ENCODE results near the gene RGS3. TPM values are rescaled to one million over a fixed set of nuclear protein-coding genes. Genes with fewer than 3 reads are reported as not detected.
A peak's percentile ranks its signal among the peaks of the same experiment; 100 is the strongest.

The RGS3 gene
- total and polyA plus RNA-seq, 10 donors: 17.5 to 122 (median 82.5) TPM

GRCh38 chr9:113609562-113610318, 146.2 kb downstream of the RGS3 start:
- H3K27me3 ChIP-seq (replicated peaks in 1 of 7): no peaks in the 10 kb centered on the region
- 61 to 75% (median 68%) methylated on average over 19 to 21 of the region's 21 CpGs for WGBS, 5 donors
- TF ChIP-seq, protein P1, sequence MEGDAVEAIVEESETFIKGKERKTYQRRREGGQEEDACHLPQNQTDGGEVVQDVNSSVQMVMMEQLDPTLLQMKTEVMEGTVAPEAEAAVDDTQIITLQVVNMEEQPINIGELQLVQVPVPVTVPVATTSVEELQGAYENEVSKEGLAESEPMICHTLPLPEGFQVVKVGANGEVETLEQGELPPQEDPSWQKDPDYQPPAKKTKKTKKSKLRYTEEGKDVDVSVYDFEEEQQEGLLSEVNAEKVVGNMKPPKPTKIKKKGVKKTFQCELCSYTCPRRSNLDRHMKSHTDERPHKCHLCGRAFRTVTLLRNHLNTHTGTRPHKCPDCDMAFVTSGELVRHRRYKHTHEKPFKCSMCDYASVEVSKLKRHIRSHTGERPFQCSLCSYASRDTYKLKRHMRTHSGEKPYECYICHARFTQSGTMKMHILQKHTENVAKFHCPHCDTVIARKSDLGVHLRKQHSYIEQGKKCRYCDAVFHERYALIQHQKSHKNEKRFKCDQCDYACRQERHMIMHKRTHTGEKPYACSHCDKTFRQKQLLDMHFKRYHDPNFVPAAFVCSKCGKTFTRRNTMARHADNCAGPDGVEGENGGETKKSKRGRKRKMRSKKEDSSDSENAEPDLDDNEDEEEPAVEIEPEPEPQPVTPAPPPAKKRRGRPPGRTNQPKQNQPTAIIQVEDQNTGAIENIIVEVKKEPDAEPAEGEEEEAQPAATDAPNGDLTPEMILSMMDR (IDR thresholded peaks at IDR 0.05 in 8 of 11, conservative IDR thresholded peaks at IDR 0.05 in 3 of 11): no peak
- TF ChIP-seq POLR2AphosphoS5 (IDR thresholded peaks at IDR 0.05): peak; percentile 58 to 85 (median 81)
- H3K9me3 ChIP-seq: no peaks in the 10 kb centered on the region
- intact Hi-C loops (cut with DNase I; ENCODE audit: low total_unique reads): no loop called here
- peaks cover 3 to 46% (median 26%) of the 10 kb centered on the region in 6 donors for H3K4me1 ChIP-seq
- peak; percentile 87 for DNase-seq
- H3K4me3 ChIP-seq: no peak overlapping the region
- no peaks in the 10 kb centered on the region for H3K36me3 ChIP-seq
- H3K27ac ChIP-seq: peak overlapping the region in 7 of 8 donors; percentile 24 to 77 (median 67)

- TF ChIP-seq, protein P1 (IDR thresholded peaks at IDR 0.05 in 8 of 11, conservative IDR thresholded peaks at IDR 0.05 in 3 of 11): no peak
- TF ChIP-seq POLR2A (IDR thresholded peaks at IDR 0.05) (no peak), POLR2AphosphoS5 (IDR thresholded peaks at IDR 0.05) (no peak)
- H3K9me3 ChIP-seq: no peaks in the 10 kb centered on the region
- peak overlapping the region in 1 of 8 donors; percentile 68 for H3K27ac ChIP-seq
- intact Hi-C loops (cut with DNase I; ENCODE audit: low total_unique reads): no loop called here
- H3K36me3 ChIP-seq: no peaks in the 10 kb centered on the region
- no peaks in the 10 kb centered on the region for H3K27me3 ChIP-seq (replicated peaks in 1 of 7)
- 73 to 95% (median 86%) methylated on average over 6 of the region's 6 CpGs for WGBS, 5 donors
- no peak overlapping the region for H3K4me3 ChIP-seq
- peak; percentile 47 for DNase-seq
- H3K4me1 ChIP-seq: peaks cover 11 to 64% (median 36%) of the 10 kb centered on the region in 6 donors
These were observed 148.1 kb downstream of the RGS3 start for GRCh38 chr9:113611461-113612215.

DNA sequence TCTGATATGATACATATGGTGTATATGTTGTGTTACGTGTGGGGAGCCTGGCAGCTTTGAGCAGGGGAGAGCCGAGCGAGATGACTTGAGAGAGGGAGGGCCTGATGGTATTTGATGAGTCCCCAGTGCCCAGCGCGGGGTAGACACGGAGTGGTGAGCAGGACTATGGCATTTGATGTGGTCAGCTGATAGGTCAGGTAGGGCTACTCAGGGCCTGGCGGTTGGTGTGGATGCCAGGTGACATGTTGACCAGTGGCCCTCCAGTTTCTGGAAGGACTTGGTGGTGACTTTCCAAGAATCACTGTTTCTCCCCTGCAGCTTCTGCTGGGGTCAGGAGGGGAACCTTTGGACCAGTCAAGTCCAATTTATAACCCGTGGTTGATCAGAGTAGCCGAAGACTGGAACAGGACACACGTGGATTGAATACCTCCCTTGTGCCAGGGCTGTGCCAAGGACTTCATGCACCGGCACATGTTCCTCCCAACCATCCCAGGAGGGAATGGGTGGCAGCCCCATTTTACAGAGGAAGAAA, 148.8 kb downstream of the RGS3 start:
- DNase-seq: peak; percentile 42
- no peaks in the 10 kb centered on the region for H3K36me3 ChIP-seq
- H3K27me3 ChIP-seq (replicated peaks in 1 of 7): no peaks in the 10 kb centered on the region
- H3K4me1 ChIP-seq: peaks cover 11 to 71% (median 41%) of the 10 kb centered on the region in 6 donors
- no peaks in the 10 kb centered on the region for H3K9me3 ChIP-seq
- H3K4me3 ChIP-seq: no peak overlapping the region
- intact Hi-C loops (cut with DNase I; ENCODE audit: low total_unique reads): no loop called here
- TF ChIP-seq POLR2A (IDR thresholded peaks at IDR 0.05) (no peak), POLR2AphosphoS5 (IDR thresholded peaks at IDR 0.05) (no peak)
- TF ChIP-seq, protein P1 (IDR thresholded peaks at IDR 0.05 in 8 of 11, conservative IDR thresholded peaks at IDR 0.05 in 3 of 11): no peak
- WGBS, 5 donors: 77 to 94% (median 88%) methylated on average over 11 of the region's 11 CpGs
- H3K27ac ChIP-seq: peak overlapping the region in 2 of 8 donors; percentile 22 to 37

GRCh38 chr9:113612828-113613227, 149.3 kb downstream of the RGS3 start:
- intact Hi-C loops (cut with DNase I; ENCODE audit: low total_unique reads): no loop called here
- Histone ChIP-seq H3K36me3 (no peaks in the 10 kb centered on the region), H3K4me3 (no peak overlapping the region), H3K4me1 (peaks cover 11 to 76% (median 46%) of the 10 kb centered on the region in 6 donors), H3K9me3 (no peaks in the 10 kb centered on the region), H3K27me3 (replicated peaks in 1 of 7) (no peaks in the 10 kb centered on the region), H3K27ac (peak overlapping the region in 5 of 8 donors; percentile 22 to 43 (median 27))
- TF ChIP-seq POLR2A (IDR thresholded peaks at IDR 0.05) (no peak), POLR2AphosphoS5 (IDR thresholded peaks at IDR 0.05) (no peak)
- TF ChIP-seq, protein P1 (IDR thresholded peaks at IDR 0.05 in 8 of 11, conservative IDR thresholded peaks at IDR 0.05 in 3 of 11): no peak
- WGBS, 5 donors: 76 to 87% (median 79%) methylated on average over 4 to 6 of the region's 6 CpGs
- DNase-seq: peak; percentile 43
